Measurements from ENCODE around the gene CYSTM1.

CYSTM1 gene

DNA sequence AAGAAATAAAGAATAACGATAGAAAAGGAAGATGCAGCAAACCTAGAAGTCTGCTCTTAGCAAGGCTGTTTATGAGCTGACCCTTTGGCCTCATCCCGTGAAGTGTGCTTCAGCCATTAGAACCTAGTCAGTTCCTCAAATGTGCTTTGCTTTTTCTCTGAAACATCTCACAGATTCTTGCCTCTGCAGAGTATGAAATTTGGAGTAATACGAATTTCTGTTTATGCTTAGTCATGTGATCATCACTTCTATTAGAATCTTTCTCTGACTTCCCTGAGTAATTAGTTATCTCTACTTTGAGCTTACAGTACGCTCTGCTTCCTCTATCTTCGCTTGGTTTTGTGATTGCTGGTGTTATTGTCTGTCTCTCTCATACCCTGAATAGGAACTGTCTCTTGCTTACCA is 11.3 kb downstream of the CYSTM1 start:
- H3K4me2 ChIP-seq (ENCODE audit: low read length) = no peak overlapping the region
- no peaks in the 10 kb centered on the region for H4K20me1 ChIP-seq (ENCODE audit: control insufficient read depth, insufficient read depth, low read depth, low read length)
- H3K36me3 ChIP-seq (ENCODE audit: control insufficient read depth, low read length) = no peaks in the 10 kb centered on the region
- no peaks in the 10 kb centered on the region for H3K4me1 ChIP-seq (ENCODE audit: control insufficient read depth, low read length)
- no peaks in the 10 kb centered on the region for H3K9me3 ChIP-seq (ENCODE audit: control insufficient read depth, insufficient read depth, low read length)
- H3K27ac ChIP-seq (ENCODE audit: low read depth, low read length) = no peak overlapping the region
- no peaks in the 10 kb centered on the region for H3K9me2 ChIP-seq (replicated peaks; ENCODE audit: control insufficient read depth, low read length)
- no peaks in the 10 kb centered on the region for H3K79me2 ChIP-seq (ENCODE audit: control insufficient read depth, low read length)
- no peak overlapping the region for H3K4me3 ChIP-seq (ENCODE audit: low read length)
- no peaks in the 10 kb centered on the region for H3F3A ChIP-seq (ENCODE audit: control insufficient read depth, insufficient read depth)
- no peak for TF ChIP-seq EZH2phosphoT487 (IDR thresholded peaks at IDR 0.05; ENCODE audit: borderline replicate concordance, low read length)
- no peak for TF ChIP-seq CTCF (IDR thresholded peaks at IDR 0.05; ENCODE audit: low read depth, low read length, poor library complexity, severe bottlenecking)
- no peaks in the 10 kb centered on the region for H3K27me3 ChIP-seq (ENCODE audit: control insufficient read depth, low read length)

DNA sequence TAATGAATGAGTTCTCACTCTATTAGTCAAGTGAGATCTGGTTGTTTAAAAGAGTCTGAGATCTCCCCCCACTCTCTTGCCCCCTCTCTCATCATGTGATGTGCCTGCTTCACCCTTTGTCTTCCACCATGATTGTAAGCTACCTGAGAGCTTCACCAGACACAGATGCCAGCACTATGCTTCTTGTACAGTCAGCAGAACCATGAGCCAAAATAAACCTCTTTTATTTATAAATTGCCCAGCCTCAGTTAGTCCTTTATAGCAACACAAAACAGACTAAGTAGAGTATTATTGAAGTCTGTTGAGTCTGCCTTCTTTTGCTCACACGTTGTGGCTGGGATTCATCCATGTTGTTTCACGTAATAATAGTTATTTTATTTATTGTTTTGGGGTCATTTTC is 14.3 kb downstream of the CYSTM1 start:
- H3K4me2 ChIP-seq (ENCODE audit: low read length) = no peak overlapping the region
- H3K79me2 ChIP-seq (ENCODE audit: control insufficient read depth, low read length) = no peaks in the 10 kb centered on the region
- H3K27me3 ChIP-seq (ENCODE audit: control insufficient read depth, low read length) = no peaks in the 10 kb centered on the region
- no peak overlapping the region for H3K4me3 ChIP-seq (ENCODE audit: low read length)
- no peaks in the 10 kb centered on the region for H3F3A ChIP-seq (ENCODE audit: control insufficient read depth, insufficient read depth)
- H4K20me1 ChIP-seq (ENCODE audit: control insufficient read depth, insufficient read depth, low read depth, low read length) = no peaks in the 10 kb centered on the region
- H3K36me3 ChIP-seq (ENCODE audit: control insufficient read depth, low read length) = no peaks in the 10 kb centered on the region
- H3K9me2 ChIP-seq (replicated peaks; ENCODE audit: control insufficient read depth, low read length) = no peaks in the 10 kb centered on the region
- H3K27ac ChIP-seq (ENCODE audit: low read depth, low read length) = no peak overlapping the region
- H3K9me3 ChIP-seq (ENCODE audit: control insufficient read depth, insufficient read depth, low read length) = no peaks in the 10 kb centered on the region
- no peaks in the 10 kb centered on the region for H3K4me1 ChIP-seq (ENCODE audit: control insufficient read depth, low read length)
- TF ChIP-seq EZH2phosphoT487 (IDR thresholded peaks at IDR 0.05; ENCODE audit: borderline replicate concordance, low read length) = no peak
- no peak for TF ChIP-seq CTCF (IDR thresholded peaks at IDR 0.05; ENCODE audit: low read depth, low read length, poor library complexity, severe bottlenecking)

DNA sequence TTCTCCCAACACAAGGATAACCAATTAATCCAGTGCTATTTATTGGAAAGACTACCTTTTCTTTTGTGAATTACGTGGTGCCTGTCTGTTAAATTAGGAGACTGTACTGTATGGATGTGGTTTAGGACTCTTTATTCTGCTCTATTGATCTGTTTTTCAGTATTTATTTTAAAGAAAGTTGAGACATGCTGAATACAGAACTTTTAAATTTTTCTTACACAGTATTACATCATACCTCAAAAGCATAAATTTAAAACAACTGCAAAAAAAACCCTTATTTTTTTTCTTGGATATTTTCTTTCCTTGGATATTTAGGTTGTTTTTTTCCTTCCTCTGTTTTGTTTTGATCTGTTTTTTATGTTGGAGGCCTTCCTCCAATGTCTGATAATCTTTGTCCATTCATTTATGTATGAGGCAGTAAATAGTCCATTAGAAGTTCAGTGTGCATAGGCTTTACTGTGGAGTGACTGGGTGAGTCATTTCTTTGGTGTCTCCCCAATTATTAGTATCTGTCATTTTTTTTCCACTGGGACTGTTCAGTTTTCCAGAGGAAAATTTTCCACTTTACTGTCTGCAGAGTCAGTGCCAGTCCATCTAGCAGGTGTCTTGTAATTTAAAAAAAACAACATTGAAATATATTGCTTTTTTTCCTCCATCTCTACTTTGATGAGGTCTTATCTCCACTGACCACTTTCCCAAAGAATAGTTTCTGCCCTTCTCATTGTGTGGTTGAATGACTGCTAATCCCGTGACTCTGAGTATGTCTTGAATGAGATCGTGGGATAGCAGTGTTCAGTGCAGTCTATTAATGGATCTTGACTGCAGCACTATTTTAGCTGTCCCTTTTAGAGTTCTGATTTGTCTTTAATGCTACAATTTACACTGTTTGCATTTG is 15.2 kb downstream of the CYSTM1 start:
- Histone ChIP-seq H3K9me3 (ENCODE audit: control insufficient read depth, insufficient read depth, low read length) (no peaks in the 10 kb centered on the region), H3K4me2 (ENCODE audit: low read length) (no peak overlapping the region), H3K27ac (ENCODE audit: low read depth, low read length) (no peak overlapping the region), H3K9me2 (replicated peaks; ENCODE audit: control insufficient read depth, low read length) (no peaks in the 10 kb centered on the region), H3K36me3 (ENCODE audit: control insufficient read depth, low read length) (no peaks in the 10 kb centered on the region), H4K20me1 (ENCODE audit: control insufficient read depth, insufficient read depth, low read depth, low read length) (no peaks in the 10 kb centered on the region), H3K27me3 (ENCODE audit: control insufficient read depth, low read length) (no peaks in the 10 kb centered on the region), H3F3A (ENCODE audit: control insufficient read depth, insufficient read depth) (no peaks in the 10 kb centered on the region), H3K4me1 (ENCODE audit: control insufficient read depth, low read length) (no peaks in the 10 kb centered on the region), H3K79me2 (ENCODE audit: control insufficient read depth, low read length) (no peaks in the 10 kb centered on the region), H3K4me3 (ENCODE audit: low read length) (no peak overlapping the region)
- no peak for TF ChIP-seq EZH2phosphoT487 (IDR thresholded peaks at IDR 0.05; ENCODE audit: borderline replicate concordance, low read length)

GRCh38 chr5:140190872-140191218 is 15.9 kb downstream of the CYSTM1 start:
- Histone ChIP-seq H3K4me3 (ENCODE audit: low read length) (no peak overlapping the region), H3K9me3 (ENCODE audit: control insufficient read depth, insufficient read depth, low read length) (no peaks in the 10 kb centered on the region), H3K9me2 (replicated peaks; ENCODE audit: control insufficient read depth, low read length) (no peaks in the 10 kb centered on the region), H3K27ac (ENCODE audit: low read depth, low read length) (no peak overlapping the region), H3K4me1 (ENCODE audit: control insufficient read depth, low read length) (no peaks in the 10 kb centered on the region), H3F3A (ENCODE audit: control insufficient read depth, insufficient read depth) (no peaks in the 10 kb centered on the region), H3K4me2 (ENCODE audit: low read length) (no peak overlapping the region), H3K36me3 (ENCODE audit: control insufficient read depth, low read length) (no peaks in the 10 kb centered on the region), H4K20me1 (ENCODE audit: control insufficient read depth, insufficient read depth, low read depth, low read length) (no peaks in the 10 kb centered on the region), H3K79me2 (ENCODE audit: control insufficient read depth, low read length) (no peaks in the 10 kb centered on the region), H3K27me3 (ENCODE audit: control insufficient read depth, low read length) (no peaks in the 10 kb centered on the region)
- TF ChIP-seq CTCF (IDR thresholded peaks at IDR 0.05; ENCODE audit: low read depth, low read length, poor library complexity, severe bottlenecking) (no peak), EZH2phosphoT487 (IDR thresholded peaks at IDR 0.05; ENCODE audit: borderline replicate concordance, low read length) (no peak)

Measured in DOHH2 (cell line).